GM18909 (cell line): Measurements from ENCODE around the gene PRODH2.

ENCODE experiments used
- ATAC-seq: cut with Tn5 transposase; IDR thresholded peaks from one replicate; pipeline ENCODE4 v1.9.1; 2021; ENCODE audit warnings: mild to moderate bottlenecking; ENCODE audit not compliant: unreplicated experiment, poor library complexity

Gene PRODH2

DNA sequence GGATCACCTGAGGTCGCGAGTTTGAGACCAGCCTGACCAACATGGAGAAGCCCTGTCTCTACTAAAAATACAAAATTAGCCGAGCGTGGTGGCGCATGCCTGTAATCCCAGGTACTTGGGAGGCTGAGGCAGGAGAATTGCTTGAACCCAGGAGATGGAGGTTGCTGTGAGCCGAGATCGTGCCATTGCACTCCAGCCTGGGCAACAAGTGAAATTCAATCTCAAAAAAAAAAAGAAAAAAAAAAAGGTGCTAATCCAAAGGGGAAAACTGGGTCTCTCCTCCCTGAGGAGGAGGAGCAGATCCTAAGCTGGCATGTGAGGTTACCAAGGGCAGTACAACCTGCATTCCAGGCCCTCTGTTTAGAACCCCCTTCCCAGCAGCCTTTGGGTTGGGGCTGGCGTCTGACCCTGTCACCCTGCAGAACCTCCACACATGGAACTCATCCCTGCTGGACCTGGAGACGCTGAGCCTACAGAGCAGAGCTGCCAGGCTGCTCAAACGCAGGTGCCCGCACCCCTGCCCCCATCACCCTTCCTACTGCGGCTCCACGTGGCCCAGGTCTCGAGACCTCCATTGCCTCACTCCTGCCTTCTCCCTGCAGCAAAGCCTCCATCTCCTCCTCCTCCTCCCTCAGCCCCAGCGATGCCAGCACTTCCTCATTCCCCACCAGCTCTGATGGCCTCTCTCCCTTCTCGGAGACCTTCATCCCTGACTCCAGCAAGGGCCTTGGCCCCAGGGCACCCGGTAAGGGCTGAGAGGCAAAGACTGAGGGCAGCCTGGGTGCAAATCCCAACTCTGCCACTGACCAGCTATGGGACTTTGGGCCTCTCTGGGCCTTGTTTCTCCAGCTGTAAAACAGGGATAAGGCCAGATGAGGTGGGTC is 48.0 kb downstream of the PRODH2 start:
- no peak for ATAC-seq

DNA sequence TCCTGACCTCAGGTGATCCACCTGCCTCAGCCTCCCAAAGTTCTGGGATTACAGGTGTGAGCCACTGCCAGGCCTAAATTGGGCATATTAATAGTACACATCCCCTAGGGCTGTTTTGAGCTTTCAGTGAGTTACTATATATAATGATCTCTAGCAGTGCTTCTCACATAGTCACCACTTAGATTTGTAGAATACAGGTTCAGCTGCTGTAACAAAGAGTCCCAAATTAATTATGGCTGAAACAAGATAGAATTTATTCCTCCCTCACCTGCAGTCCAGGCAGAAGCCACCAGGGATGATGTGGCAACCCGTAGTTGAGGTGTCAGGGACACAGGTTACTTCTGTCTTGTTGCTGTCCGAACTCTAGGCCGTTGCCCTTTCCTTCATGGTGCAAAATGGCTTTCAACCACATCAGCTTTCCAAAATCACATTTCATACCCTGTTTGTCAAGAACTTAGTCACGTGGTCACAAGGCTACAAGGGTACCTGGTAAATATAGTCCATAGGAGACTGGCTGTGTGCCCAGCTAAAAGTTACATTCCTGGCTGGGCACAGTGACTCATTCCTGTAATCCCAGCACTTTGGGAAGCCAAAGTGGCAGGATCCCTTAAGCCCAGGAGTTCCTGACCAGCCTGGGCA is 51.8 kb downstream of the PRODH2 start:
- no peak for ATAC-seq

DNA sequence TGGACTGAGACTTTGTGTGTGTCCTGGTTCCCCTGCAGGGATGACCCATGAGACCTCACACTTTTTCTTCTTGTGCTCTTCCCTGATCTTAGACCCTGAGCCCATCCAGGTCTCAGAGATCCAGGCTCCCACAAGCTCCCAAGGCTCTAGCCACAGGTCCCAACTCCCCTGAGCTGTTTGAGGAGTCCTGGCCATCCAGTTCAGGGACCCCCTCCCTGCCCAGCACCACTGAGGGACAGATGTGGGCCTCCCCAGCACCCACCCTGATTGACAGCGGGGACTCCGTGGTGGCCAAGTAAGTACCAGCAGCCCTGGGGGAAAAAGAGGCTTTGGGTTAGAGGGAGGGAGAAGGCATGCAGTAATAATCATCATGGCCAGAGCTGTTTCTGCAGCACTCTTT is 52.9 kb downstream of the PRODH2 start:
- ATAC-seq: no peak

DNA sequence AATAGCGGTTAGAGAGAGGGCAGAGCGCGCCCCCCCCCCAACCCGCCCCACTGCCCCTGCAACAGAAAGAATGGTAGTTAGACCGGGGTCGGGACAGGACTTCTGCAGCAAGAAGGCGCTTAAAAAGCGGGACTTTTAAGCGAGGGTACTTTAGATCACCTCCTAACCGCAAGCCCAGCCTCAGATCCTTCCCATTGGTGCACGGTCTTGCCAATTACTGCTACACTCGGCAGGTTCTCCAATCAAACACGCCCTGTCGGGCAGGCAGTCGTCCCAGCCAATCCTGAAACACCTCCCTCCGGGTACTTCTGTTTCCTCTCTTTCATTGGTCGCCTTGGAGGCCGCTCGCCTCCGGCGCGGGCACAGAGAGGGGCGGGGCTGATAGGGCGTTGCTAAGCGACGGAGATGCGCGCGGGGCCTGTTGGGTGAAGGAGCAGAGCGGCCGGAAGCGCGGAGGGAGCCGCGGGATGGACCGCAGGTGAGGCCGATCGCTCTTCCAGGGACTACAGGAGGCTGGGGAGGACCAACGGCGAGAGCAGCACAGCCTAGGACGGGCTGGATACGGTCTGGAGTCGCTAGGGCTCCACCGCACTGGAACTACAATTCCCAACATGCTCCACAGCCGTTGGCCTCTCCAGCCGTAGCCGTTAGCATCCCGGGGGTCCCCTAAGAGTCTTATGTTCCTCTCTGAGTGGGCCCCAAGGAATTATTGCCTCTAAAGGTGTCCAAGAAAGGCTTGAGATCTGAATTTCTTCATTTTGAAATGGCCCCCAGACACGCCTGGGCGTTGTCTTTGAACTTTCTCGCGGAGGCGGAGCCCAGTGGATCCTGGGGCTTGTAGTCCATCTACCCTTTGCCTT is 54.7 kb downstream of the PRODH2 start, which contains the start of gene PROSER3:
TSS of gene PROSER3 (plus strand) at position 428 of the 860 bp plus-strand sequence. CDS start at position 468, 40 bp downstream.
- ATAC-seq: peak; percentile 95

DNA sequence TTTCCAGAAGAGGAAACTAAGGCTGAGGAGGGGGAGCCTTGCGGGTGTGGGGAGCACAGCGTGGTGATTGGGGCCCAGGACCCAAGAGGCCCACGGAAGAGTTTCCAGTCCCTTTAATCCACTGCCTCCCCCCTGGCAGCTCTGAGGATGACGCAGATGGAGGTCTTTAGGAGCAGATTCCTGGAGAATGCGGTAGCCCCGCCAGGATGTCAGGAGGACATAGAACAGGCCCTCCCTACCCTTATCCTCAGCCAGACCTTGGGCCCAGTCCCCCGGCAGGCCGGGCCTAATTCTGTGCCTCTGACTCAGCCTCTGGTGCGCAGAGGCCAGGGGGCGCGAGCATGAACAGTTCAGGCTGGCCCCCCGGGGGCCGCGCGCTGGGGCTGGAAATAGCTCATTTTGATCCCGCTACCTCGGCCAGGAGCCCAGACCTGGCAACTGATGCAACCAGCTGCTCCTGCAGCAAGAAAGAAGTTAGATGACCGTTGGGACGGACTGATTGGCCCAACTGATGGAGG is 55.4 kb downstream of the PRODH2 start:
- ATAC-seq: peak; percentile 4

DNA sequence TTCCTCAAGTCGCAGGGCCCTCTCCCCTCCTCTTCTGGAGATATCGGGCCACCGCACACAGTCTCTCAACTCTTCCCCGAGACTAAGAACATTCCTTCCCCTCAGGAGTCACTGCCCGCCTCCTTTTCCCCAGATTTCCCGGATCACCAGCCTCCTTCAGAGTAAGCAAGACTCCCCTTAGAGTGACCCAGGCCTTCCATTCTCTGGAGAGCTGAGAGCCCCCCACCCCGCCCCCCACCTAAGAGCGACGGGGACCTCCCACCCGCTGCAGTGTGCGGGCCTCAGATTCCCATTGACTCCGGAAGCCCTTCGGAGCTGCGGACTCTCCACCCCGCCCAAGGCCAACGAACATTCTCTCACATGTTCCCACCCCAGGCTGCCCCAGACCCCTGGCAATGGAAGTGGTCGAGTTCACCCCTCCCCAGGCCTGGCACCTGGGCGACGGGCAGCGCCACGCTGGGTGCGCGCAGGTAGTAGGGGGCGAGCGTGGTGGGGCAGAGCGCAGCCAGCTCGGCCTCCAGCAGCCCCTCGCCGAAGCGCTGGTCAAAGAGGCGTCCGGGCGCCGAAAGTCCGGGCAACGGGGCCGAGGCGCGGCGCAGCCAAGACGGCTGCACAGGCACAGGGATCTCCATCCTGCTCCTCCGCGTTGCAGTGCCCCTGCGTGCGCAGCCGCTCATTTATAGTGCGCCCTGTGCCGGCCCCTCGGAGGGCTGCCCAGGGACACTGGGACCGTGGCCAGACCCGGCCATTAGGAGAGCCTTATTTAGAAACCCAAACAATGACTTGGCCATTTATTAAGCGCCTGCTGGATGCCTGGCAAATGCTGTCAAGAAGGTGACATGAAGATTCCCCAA is 56.0 kb downstream of the PRODH2 start, which contains the start of gene HSPB6:
TSS of gene HSPB6 (minus strand) at position 653 of the 854 bp plus-strand sequence. CDS start at position 632, 21 bp downstream.
- no peak for ATAC-seq

DNA sequence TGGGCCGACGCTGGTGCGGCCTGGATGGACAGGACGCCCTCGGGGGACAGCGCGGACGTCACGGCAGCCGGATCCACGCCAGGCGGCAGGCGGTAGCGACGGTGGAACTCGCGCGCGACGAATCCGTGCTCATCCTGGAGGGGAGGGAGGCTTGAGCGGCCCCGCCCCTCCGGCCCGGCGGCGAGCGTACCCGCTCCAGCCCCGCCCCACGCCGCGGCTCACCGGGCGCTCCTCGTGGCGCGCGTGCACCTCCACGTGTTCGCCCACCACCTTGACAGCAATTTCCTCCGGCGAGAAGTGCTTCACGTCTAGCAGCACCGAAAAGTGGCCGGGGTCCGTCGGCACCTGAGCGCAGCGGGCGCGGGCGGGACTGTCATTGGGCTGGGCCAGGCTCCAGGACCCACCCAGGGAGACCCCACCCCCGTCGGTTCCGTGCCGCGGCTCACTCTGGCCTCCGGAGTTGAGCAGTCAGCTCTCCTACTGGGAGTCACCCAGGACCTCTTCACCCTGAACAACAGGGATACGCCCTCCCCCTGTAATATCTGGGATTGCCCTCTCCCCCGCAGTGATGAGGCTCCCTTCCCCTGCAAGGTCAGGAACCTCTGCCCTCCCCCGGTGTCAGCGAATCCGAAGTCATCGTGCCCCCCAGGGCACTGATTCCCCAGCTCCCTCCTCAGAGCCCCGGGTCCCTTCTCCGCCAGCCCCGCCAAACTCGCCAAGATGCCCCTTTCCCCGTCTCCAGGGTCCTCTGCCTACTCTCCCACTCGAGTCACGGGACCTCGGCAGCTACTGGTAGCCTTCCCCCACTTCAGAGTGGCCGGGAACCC is 56.9 kb downstream of the PRODH2 start:
- ATAC-seq: no peak

DNA sequence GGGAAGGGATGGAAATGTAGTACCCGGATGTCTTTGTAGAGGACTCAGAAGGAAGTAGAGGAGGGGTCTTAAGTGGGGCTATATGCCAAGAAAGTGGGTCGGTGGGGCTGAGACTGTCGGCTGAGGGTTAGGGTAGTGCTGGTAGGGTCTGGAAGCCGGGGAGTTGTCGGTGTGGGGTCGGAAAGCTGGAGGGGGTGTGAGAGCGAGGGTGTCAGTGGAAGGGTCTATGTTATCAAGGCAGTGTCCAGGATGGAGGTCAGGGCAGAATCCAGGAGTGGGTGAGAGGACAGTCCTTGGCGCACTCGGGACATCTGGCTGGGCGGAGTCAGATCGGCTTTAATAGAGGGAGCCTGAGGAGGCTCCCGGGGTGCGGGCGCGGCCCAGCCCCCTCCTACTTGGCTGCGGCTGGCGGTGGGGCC is 57.5 kb downstream of the PRODH2 start:
- no peak for ATAC-seq

DNA sequence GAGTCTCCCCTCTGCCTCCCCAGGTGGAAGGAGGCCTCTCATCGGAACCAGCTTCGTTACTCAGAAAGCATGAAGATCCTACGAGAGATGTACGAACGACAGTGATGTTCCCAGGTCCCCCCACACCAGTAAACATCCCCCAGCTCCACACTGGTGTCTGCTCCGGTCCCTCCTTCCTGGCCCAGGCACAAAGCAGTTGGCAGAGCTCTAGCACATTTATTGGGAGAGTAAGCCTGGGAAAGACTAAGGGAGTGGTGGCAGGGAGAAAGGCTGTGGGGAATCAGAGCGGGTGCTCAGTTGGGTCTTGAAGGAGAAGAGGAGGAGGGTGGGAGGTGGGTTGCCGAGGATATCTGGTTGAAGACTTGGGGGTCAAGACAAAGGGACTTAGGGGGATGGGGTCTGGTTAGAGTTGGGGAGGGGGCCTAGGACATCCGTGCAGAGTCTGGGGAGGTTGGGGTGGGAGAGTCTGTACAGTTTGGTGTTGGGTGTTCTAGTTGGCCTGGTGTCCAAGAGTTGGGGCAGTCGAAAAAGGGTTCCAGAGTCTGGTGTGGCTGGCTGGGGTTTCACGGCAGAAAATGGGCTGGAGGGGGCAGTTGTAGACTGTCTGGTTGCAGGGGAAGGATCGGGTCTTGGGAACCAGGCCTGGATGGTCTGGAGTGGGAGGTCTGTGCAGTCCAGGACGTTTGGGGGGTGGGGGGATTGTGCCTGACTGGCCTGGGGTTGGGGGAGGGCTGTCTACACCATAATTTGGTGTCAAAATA is 58.1 kb downstream of the PRODH2 start:
- ATAC-seq: no peak

DNA sequence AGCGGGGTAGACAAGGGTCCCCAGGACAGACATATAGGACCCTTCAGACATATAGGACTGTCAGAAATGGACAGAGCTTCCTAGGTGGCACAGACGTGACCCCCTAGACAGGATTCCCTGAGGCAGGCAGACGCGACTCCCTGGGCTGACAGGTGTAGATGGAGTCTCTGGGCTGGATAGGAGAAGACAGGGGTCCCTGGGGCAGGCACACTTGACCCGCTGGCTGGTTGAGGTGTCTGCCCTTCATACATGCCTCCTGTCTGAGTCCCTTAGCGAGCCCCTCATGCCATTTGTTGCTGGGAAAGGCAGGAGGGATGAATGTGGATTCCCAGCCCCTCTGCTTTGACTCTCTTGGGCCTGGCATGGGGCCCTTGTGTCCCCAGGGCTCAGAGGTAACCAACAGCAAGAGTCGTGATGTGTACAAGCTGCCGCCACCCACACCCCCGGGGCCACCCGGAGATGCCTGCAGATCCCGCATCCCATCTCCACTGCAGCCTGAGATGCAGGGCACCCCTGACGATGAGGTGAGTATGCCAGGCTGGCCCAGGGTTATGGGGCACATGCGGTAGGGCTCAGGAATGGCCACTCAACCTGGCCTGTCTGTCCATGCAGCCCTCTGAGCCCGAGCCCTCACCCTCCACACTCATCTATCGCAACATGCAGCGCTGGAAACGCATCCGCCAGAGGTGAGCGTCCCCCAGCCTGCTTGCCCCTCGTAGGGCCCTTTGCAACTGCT is 58.8 kb downstream of the PRODH2 start:
- ATAC-seq: no peak

DNA sequence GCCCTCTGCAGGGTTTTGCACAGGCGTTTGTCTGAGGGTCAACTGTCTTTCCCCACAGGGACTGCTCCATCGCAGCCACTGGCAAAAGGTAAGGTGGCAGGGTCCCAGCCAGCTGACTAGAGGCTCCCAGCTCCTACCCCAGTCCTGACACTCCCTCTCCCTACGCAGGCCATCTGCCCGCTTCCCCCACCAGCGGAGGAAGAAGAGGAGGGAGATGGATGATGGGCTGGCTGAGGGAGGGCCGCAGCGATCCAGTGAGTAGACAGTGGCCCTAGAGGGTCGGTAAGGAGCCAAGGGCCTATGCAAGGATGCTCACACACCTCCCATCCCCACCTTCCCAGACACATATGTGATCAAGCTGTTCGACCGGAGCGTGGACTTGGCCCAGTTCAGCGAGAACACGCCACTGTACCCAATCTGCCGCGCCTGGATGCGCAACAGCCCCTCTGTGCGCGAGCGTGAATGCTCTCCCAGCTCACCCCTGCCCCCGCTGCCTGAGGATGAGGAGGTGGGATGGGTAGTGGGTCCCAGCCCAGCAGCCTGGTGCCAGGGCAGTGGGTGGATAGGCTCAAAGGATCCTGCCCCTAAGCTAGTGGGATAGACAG is 59.8 kb downstream of the PRODH2 start:
- ATAC-seq: no peak

DNA sequence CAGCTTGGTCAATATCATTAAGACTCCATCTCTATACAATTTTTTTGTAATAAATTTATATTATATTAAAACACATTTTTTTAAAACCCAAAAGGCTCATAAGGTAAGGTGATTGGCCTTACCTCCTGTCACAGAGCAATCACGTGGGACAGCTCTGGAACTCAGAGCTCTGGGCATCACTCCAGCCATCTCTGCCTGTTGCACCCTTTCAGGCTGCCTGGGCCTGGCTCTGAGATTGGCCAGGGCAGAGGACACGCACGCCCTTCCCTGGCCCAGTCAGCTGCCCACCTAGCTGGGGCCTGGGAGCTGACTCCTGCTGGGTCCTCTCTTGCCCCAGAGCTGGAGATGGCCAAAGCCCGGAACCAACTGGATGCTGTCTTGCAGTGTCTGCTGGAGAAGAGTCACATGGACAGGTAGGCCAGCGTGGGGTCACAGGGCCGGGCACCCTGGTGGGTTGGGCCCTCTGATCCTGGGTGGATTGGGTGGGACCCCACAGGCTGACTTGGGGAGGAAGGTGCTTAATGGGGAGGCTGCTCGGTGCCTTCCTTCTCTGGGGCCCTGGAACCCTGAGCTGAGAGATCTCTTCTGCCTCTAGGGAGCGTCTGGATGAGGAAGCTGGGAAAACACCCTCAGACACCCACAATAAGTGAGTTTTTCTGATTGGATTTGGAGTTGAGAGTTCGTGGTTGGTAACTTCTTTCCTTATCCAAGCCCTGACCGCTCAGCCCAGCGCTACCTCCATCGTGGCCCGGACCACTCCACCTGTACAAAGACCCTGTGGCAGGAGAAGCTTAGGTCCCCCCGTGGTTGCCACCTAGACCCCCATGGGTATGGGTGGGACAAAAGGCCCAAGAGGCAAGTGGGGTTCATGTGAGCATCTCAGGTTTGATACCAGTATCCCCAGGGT is 60.6 kb downstream of the PRODH2 start:
- no peak for ATAC-seq

DNA sequence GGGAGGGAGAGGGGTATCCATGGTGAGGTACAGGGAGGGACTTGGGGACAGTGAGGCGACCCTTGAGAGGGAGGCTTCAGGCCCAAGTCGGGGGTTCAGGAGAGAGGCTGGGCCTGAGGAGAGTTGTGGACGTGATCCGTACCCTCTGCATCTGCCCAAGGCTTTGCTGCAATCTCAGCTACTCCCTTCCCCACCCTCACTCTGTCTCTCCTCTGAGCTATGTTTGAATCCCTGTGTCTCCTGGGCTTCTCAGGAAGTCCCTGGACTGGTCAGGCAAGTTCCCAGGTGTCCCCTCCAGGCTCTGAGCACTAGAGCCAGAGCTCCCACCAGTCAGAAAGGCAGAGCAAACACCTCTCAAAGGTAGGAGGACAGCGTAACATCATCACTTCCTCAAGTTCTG is 62.5 kb downstream of the PRODH2 start:
- ATAC-seq: no peak
